Midbrain (tissue), 1 donor: ENCODE data around the gene GPR108.
"Not testable (repeated sequence)": the region's sequence is repeated elsewhere in the genome, so short reads cannot be mapped to it uniquely, and the experiment has no call there.

Experiments
- DNase-seq: peaks from one replicate; lab custom pipeline; 2025; lab: John Stamatoyannopoulos, UW

Gene GPR108

DNA sequence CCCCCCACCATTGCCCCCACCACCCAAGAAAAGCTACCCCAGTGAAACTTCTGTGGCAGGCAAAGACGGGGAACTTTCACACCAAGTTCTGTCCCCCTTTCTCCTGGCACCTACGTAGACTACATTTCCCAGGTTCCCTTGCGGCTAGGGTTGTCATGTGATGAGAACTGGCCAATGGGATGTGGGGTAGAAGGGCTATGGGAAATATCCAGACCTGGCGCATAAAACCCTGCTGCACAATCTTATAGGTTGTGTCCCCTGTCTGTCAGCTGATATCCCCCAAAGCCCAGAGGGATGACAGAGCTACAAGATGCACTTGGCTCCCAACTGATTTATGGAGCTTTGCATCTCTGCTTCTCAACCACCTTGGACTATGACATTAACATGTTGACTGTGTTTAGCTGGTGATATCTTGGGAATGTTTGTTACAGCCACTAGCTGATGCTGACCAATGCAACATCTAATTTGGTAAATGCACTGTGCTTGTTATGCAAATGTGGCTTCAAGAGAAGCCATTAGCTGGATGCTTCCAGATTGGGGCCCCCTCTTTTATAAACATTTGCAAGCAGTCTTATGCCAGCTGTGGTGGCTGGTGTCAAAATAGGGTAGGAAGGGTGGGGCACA lies 23.8 kb upstream of the GPR108 start:
- DNase-seq, result no peak

- no peak for DNase-seq
These were observed 23.2 kb upstream of the GPR108 start for GRCh38 chr19:6760606-6761005.

DNA sequence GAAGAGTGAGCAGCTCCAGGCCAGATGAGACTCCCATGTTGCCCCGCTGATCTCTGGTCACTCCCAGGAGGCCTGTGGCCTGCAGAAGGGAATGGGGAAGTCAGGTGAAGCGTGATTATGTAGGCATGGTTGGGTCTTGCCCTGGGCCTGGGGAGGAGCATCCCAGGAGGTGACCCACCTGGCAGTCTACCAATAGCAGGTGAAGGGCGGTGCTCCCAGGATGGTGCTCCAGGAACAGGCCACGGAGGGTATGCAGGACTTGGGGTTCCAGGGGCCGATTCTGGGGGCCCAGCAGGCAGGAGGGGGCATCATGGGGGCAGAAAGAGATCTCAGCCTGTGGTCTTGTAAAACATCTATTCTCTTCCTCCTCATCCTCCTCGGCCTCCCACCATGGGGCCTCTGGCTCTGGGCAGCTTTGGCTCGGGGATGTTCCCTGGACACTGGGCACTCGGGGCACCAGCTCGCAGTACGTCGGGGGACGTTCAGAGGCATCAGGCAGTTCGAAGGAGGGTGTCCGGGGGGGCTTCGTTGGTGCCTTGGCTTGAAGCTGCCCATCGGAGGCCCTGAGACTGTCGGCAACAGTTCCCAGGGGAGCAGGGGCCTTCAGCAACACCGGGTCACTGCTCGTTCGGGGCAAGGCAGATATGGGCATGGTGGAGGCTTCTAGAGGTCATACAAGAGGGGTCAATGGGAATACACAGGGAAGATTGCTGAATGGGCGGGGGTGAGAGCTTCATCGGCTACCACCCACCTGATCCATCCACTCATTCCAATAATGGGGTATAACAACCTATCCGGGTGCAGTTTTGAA lies 17.5 kb upstream of the GPR108 start:
- no peak for DNase-seq

DNA sequence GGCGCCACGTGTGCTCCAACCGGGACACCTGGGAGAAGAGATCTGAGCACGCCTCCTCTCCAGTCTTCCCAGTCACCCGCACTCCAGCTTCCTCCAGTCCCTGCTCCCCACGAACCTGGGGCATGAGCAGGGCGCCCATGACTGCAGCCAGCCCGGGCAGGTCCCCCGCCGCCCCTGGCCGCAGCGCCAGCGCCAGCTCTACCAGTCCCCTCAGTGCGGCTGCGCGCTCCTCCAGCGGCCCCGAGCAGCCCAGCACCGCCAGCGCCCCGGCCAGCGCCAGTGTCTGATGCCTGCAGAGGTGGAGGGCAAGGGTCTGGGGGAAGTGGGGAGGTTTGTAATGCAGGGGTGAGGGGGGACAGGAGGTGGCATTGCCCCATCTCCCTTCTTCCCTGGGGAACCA lies 16.8 kb upstream of the GPR108 start:
- DNase-seq, result no peak

DNA sequence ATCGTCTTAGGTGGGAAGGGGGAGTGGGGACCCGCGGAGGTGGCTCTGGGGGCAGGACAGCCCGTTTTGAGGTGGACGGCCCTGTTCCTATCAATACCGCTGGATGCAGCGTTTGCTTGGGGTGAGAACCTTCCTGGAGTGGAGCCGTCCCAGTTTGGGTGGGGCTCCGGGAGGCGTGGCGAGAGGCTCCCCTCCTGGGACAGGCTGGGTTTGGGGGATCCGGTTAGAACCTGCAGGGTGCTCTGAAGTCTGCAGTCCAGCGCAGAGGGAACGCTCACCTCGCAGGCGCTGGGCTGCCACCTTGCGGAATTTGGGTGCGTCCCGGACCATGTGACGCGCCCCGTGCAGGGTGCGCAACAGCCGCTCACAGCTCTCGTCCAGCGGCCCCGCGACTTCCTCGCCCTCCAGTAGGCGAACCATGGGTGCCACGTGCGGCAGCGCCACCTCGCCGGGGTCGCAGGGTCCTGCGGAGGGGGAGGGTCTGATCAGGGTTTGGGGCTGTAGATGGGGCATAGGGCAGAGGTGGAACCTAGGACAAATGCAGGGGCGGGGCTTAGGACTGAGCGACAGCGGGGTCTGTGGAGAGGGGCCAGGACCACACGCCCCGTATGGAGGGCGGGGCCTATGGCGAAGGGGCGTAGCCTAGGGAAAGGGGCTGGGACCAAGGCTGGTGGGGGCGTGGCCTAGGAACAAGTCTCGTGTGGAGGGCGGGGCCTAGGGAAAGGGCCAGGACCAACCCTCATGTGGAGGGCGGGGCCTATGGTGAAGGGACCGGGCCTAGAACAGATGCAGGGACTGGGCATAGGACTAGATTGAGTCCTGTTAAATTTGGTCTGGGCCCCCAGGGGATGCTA lies 16.0 kb upstream of the GPR108 start:
- DNase-seq, result no peak

DNA sequence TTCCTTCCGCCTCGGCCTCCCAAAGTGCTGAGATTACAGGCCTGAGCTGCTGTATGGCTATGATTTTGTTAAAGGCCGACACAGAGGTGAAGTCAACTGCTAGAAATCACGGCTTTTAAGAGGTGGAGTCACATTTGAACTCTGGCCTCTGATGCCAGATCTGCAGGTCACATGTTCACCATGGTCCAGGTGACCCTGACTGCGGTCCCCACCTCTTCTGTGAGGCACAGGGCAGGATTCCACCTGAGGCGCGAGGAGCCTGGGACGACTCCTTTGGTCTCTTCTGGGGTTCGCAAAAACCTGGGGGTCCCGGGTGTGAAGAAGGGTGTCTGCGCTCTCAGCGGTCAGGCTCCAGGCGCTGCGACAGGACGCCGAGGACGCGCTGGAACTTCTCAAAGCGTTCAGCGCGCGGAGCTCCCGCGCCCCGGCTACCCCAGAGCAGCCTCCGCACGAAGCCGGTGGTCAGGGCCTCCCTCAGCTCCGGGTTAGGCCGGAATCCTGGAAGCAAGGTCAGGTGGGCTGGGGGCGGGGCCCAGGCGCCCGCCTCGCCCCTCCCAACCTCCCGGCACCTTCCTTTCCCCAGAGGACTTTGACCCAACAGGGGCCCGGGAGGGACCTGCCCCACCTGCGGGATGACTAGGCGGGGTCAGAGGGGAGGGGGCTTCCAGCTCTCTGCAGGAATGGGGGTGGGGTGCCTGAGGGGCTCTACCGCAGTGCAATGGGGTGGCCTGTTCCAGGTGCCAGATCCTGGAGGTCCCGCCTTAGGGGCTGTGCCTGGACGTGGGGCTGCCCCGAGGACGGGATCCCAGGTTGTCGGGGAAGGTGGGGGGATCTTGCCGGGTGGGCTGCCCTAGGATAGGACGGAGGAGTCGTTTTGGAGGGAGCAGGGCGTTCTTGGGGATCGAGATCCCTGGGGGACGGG lies 15.1 kb upstream of the GPR108 start:
- DNase-seq, result no peak

- no peak for DNase-seq
These were observed 13.8 kb upstream of the GPR108 start for GRCh38 chr19:6751189-6751588.

DNA sequence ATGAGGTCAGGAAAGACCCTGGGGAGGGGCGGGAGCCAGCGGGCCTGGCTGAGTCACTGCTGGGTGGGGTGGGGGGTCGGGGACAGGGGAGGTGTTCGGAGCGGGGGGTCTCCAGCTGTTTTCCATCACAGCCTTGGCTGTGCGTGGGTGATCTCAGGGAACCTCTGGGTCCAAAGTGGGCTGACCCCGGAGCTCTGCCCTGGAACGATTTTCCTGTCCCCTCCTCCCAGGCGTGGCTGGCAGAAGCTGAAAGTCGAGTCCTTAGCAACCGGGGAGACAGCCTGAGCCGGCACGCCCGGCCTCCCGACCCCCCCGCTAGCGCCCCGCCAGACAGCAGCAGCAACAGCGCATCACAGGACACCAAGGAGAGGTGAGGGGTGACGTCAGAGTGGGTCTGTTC lies 12.7 kb upstream of the GPR108 start:
- DNase-seq, result no peak

- not testable (repeated sequence) for DNase-seq
These were observed 11.2 kb upstream of the GPR108 start for GRCh38 chr19:6748543-6748942.

- DNase-seq, result no peak
These were observed 8.6 kb upstream of the GPR108 start for GRCh38 chr19:6745965-6746364.

GRCh38 chr19:6744381-6745301 lies 7.3 kb upstream of the GPR108 start:
- peak; percentile 77 for DNase-seq

GRCh38 chr19:6743714-6744380 lies 6.5 kb upstream of the GPR108 start:
- DNase-seq, result no peak

- no peak for DNase-seq
These were observed 5.7 kb upstream of the GPR108 start for GRCh38 chr19:6743066-6743465.

GRCh38 chr19:6740589-6741343 lies 3.4 kb upstream of the GPR108 start:
- peak; percentile 1 for DNase-seq

GRCh38 chr19:6739883-6740588 lies 2.7 kb upstream of the GPR108 start:
- DNase-seq, result no peak

DNA sequence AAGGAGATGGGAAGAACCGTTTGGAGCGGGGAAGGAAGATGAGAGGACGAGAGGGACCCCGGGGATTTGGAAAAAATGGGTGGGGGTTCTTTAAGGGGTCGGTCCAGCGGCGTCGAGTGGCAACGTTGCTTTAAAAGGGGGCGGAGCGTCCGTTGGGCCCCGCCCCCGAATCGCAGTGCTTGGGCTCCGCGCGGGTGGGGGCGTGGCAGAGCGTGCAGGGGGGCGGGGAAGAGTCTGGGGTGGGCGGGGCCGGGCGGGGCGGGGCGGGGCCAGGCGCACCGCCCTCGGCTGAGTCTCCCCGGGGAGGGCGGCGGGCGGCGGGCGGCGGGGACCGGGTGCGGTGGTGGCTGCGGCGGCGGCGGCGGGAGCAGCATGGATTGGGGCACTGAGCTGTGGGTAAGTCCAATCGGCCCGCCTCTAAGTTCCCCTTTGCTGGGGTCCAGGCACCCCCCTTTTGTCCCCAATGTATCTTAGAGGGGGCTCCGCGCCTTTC lies 2.1 kb upstream of the GPR108 start, which contains the start of gene TRIP10:
Gene TRIP10 (plus strand): TSS at position 291 of the 493 bp plus-strand sequence. CDS start 82 bp downstream, at position 373.
- DNase-seq, result peak; percentile 87

DNA sequence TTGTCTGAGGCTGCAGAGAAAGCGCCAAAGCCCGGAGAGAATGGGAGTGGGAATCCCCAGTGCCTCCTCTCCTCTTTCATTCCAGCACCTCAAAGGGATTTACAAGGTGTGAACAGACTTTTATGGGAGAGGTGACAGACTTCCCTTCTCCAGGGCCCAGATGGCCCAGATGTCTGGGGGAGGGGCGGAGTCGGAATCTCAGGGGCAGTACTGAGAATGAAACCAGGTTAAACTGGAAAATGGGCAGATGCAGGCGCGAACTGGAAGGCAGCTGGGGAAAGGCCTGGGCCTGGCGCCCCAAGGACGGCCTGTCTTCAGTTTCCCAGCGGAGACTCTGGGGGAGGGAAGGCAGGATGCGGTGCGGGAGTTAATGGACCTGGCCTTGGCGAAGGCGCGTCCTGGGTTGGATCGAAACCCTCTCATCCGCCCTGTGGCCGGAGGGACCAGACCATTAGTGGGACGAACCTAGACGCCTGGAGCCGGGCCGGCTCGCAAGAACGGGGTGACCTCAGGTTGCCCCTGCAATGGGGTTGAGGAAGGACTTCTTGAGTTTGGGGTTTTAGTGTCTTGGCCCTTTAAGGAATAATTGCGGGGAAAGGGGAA lies 1.5 kb upstream of the GPR108 start:
- peak; percentile 48 for DNase-seq
